Measurements from ENCODE around the gene DRD3.

GRCh38 chr3:114144909-114145688 is 33.8 kb downstream of the DRD3 start:
- TF ChIP-seq CTCF (IDR thresholded peaks at IDR 0.05; ENCODE audit: extremely low read depth in 1 of 2, insufficient read depth in 1 of 2, low read depth in 1 of 2, low read length in 2 of 2) (no peak), POLR2A (IDR thresholded peaks at IDR 0.05; ENCODE audit: low read depth, low read length) (no peak), FOS (IDR thresholded peaks at IDR 0.05; ENCODE audit: borderline replicate concordance, insufficient read depth, low read length) (peak; percentile 19), POLR2AphosphoS5 (IDR thresholded peaks at IDR 0.05; ENCODE audit: insufficient read depth, low read depth, low read length) (no peak), MYC (IDR thresholded peaks at IDR 0.05; ENCODE audit: low read depth, low read length) (no peak)
